Nephron (organoid): ENCODE measurements around the gene CHM.
A peak's percentile ranks its signal among the peaks of the same experiment; 100 is the strongest.

Source experiments
- H3K27ac Mint-ChIP-seq, 3 experiments: 2 replicates each; pipeline ENCODE4 v1.8.0; 2020; ENCODE audit warnings: mixed read lengths in 3 of 3, mild to moderate bottlenecking in 2 of 3, moderate library complexity in 1 of 3
- H3K27me3 Mint-ChIP-seq: 2 replicates; pipeline ENCODE4 v1.8.0; 2021; ENCODE audit warnings: low read depth, mild to moderate bottlenecking, moderate library complexity, mixed read lengths
- H3K36me3 Mint-ChIP-seq: 2 replicates; pipeline ENCODE4 v1.8.0; 2020; ENCODE audit warnings: low read depth, mixed read lengths
- H3K4me1 Mint-ChIP-seq: 2 replicates; pipeline ENCODE4 v1.8.0; 2020; ENCODE audit warnings: mixed read lengths
- H3K4me3 Mint-ChIP-seq, 3 experiments: 2 replicates each; pipeline ENCODE4 v1.8.0; 2020; ENCODE audit warnings: mild to moderate bottlenecking in 3 of 3, mixed read lengths in 3 of 3, moderate library complexity in 2 of 3
- H3K9me3 Mint-ChIP-seq: 2 replicates; pipeline ENCODE4 v1.8.0; 2020; ENCODE audit warnings: mixed read lengths
- TF ChIP-seq, protein P1 (sequence below), 3 experiments: fragments of 200-600 bp; sonication (generic); IDR thresholded peaks; one replicate each; pipeline ENCODE4 v1.5.0; 2021; ENCODE audit warnings: antibody characterized with exemption in 3 of 3; ENCODE audit not compliant: unreplicated experiment in 3 of 3

CHM gene

GRCh38 chrX:85870585-85870984 is 176.8 kb downstream of the CHM start:
- peaks cover 21% of the 10 kb centered on the region for H3K9me3 Mint-ChIP-seq
- no peaks in the 10 kb centered on the region for H3K4me1 Mint-ChIP-seq
- peaks cover 63% of the 10 kb centered on the region for H3K36me3 Mint-ChIP-seq
- H3K27me3 Mint-ChIP-seq: no peaks in the 10 kb centered on the region
- TF ChIP-seq, protein P1, sequence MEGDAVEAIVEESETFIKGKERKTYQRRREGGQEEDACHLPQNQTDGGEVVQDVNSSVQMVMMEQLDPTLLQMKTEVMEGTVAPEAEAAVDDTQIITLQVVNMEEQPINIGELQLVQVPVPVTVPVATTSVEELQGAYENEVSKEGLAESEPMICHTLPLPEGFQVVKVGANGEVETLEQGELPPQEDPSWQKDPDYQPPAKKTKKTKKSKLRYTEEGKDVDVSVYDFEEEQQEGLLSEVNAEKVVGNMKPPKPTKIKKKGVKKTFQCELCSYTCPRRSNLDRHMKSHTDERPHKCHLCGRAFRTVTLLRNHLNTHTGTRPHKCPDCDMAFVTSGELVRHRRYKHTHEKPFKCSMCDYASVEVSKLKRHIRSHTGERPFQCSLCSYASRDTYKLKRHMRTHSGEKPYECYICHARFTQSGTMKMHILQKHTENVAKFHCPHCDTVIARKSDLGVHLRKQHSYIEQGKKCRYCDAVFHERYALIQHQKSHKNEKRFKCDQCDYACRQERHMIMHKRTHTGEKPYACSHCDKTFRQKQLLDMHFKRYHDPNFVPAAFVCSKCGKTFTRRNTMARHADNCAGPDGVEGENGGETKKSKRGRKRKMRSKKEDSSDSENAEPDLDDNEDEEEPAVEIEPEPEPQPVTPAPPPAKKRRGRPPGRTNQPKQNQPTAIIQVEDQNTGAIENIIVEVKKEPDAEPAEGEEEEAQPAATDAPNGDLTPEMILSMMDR (IDR thresholded peaks at IDR 0.05; ENCODE audit: unreplicated experiment in 3 of 3): no peak
- no peak overlapping the region for H3K27ac Mint-ChIP-seq
- H3K4me3 Mint-ChIP-seq: no peak overlapping the region

DNA sequence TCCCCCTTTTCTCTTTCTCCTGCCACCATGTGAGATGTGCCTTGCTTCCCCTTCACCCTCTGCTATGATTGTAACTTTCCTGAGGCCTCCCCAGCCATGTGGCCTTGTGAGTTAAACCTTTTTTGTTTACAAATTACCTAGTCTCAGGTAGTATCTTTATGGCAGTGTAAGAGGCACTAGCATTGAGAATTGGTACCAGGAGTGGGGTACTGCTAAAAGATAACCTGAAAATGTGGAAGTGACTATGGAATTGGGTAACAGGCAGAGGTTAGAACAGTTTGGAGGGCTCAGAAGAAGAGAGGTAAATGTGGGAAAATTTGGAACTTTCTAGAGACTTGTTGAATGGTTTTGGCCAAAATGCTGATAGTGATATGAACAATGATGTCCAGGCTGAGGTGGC is 182.0 kb downstream of the CHM start:
- peaks cover 71% of the 10 kb centered on the region for H3K36me3 Mint-ChIP-seq
- H3K27ac Mint-ChIP-seq: no peak overlapping the region
- H3K9me3 Mint-ChIP-seq: peaks cover 26% of the 10 kb centered on the region
- no peaks in the 10 kb centered on the region for H3K27me3 Mint-ChIP-seq
- TF ChIP-seq, protein P1 (IDR thresholded peaks at IDR 0.05; ENCODE audit: unreplicated experiment in 3 of 3): no peak
- H3K4me3 Mint-ChIP-seq: no peak overlapping the region
- H3K4me1 Mint-ChIP-seq: no peaks in the 10 kb centered on the region

DNA sequence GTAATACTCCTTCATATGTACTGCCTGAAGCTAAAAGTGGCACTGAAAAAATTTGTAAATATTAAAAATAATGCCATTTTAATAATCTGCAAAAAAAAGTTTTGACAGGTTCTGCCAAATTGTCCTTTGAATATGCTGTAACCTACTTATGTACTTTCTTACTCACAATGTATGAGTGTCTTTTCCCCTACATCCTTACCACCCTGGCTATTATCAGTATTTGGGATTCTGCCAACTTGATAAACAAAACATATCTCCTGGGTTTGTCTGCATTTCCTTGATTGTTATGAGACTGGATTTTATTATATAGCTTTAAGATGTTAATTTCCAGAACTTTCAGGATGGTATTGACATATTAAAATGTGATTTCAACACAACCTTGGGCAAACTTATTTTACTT is 187.9 kb downstream of the CHM start:
- H3K27ac Mint-ChIP-seq: no peak overlapping the region
- H3K4me3 Mint-ChIP-seq: no peak overlapping the region
- no peaks in the 10 kb centered on the region for H3K4me1 Mint-ChIP-seq
- no peaks in the 10 kb centered on the region for H3K9me3 Mint-ChIP-seq
- TF ChIP-seq, protein P1 (IDR thresholded peaks at IDR 0.05; ENCODE audit: unreplicated experiment in 3 of 3): no peak
- peaks cover 16% of the 10 kb centered on the region for H3K36me3 Mint-ChIP-seq
- no peaks in the 10 kb centered on the region for H3K27me3 Mint-ChIP-seq

- no peaks in the 10 kb centered on the region for H3K36me3 Mint-ChIP-seq
- H3K4me1 Mint-ChIP-seq: no peaks in the 10 kb centered on the region
- TF ChIP-seq, protein P1 (IDR thresholded peaks at IDR 0.05; ENCODE audit: unreplicated experiment in 3 of 3): peak; percentile 44 to 60 (median 52)
- no peaks in the 10 kb centered on the region for H3K27me3 Mint-ChIP-seq
- no peak overlapping the region for H3K27ac Mint-ChIP-seq
- H3K4me3 Mint-ChIP-seq: no peak overlapping the region
- H3K9me3 Mint-ChIP-seq: no peaks in the 10 kb centered on the region
Observed at GRCh38 chrX:85851418-85851817, 195.9 kb downstream of the CHM start.

DNA sequence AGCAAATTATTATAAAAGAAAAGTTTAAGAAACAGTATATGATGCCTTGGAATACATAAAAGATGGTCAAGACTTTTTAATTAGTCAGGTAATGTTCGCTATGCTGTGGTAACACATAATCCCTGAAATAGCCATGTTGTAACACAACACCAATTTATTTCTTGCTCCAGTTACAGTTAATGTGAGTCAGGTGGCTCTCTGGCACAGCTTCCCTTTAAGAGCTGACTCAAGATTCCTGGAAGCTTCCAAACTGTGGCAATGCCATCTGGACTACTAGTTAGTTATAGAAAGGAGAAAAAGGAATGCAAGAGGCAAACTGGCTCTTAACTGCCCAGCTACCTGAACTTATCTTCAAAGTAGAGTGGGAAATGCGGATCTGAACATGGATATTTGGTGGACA is 210.5 kb downstream of the CHM start:
- Mint-ChIP-seq H3K9me3 (no peaks in the 10 kb centered on the region), H3K4me1 (no peaks in the 10 kb centered on the region), H3K4me3 (no peak overlapping the region), H3K27me3 (no peaks in the 10 kb centered on the region), H3K36me3 (no peaks in the 10 kb centered on the region), H3K27ac (no peak overlapping the region)
- TF ChIP-seq, protein P1 (IDR thresholded peaks at IDR 0.05; ENCODE audit: unreplicated experiment in 3 of 3): no peak

DNA sequence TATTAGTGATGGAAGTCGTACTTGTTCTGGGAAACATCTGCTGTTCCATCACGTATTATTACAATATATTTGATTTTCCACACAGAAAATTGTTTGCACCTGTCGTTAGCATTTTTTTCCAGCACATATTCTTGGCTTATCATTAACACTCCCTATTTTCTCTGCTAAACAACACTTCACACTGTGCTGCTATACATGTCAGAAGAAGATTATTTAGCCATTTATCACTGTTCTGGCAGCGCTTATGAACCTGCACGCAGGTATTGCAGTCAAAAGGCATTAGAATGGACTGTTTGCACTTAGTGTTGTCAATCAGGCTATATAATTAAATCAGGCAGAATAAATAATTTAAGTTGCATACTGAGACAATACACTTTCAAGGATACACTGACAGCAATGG is 218.6 kb downstream of the CHM start:
- Mint-ChIP-seq H3K9me3 (peaks cover 5% of the 10 kb centered on the region), H3K4me3 (no peak overlapping the region), H3K27ac (no peak overlapping the region), H3K36me3 (no peaks in the 10 kb centered on the region), H3K27me3 (no peaks in the 10 kb centered on the region), H3K4me1 (no peaks in the 10 kb centered on the region)
- TF ChIP-seq, protein P1 (IDR thresholded peaks at IDR 0.05; ENCODE audit: unreplicated experiment in 3 of 3): no peak
